Right cardiac atrium (tissue), 5 donors: ENCODE measurements around the gene TRAPPC14. TPM values are rescaled to one million over a fixed set of nuclear protein-coding genes. Genes with fewer than 3 reads are reported as not detected.
A peak's percentile ranks its signal among the peaks of the same experiment; 100 is the strongest.

ENCODE experiments used
- ATAC-seq, 2 donors: fragments of 200-7000 bp; cut with Tn5 transposase; one replicate each; pipeline versions ENCODE4 v1.8.0 to v1.9.1; 2020; ENCODE audit warnings: moderate library complexity in 2 of 2, mild to moderate bottlenecking in 1 of 2
- DNase-seq, 3 donors: peaks; one replicate each; pipeline ENCODE4 v3.0.0-alpha.2; 2020
- H3K27ac ChIP-seq: one replicate; pipeline ENCODE4 v1.5.1; 2013; ENCODE audit warnings: mild to moderate bottlenecking, low read length, control low read depth, moderate library complexity
- H3K27me3 ChIP-seq: one replicate; pipeline ENCODE4 v1.6.1; 2013; ENCODE audit not compliant: control insufficient read depth, insufficient read depth
- H3K4me1 ChIP-seq: one replicate; pipeline ENCODE4 v1.6.1; 2013; ENCODE audit warnings: low read length; ENCODE audit not compliant: control insufficient read depth, insufficient read depth
- H3K4me3 ChIP-seq: one replicate; pipeline ENCODE4 v1.5.1; 2013; ENCODE audit warnings: low read length, control low read depth
- H3K9me3 ChIP-seq: one replicate; pipeline ENCODE4 v1.6.1; 2013; ENCODE audit warnings: low read length; ENCODE audit not compliant: control insufficient read depth
- whole genome bisulfite sequencing: extraction: QIAGEN DNeasy Blood & Tissue Kit; methylation state at CpG from one replicate; pipeline ENCODE4 v1.1.7; 2013; 5-methylcytosine and 5-hydroxymethylcytosine counted together
- intact Hi-C, 4 donors: fragments of 100-400 bp; cut with DNase I; formaldehyde crosslinking; loops; one replicate each; pipeline versions ENCODE4 v1.11.0 to v1.14.0; 2022 to 2023
- polyA plus RNA-seq: library from polyadenylated mRNA; stranded (reverse); fragments of 200-250 nt; gene quantifications from one replicate; pipeline ENCODE4 v1.2.3, GENCODE V29; 2013
- total RNA-seq, 4 donors: library from RNA; stranded (reverse); fragmentation: NEBNext Ultra II Directional; extraction: Animal tissue kit (Norgen Biotek cat#: 25700); gene quantifications; one replicate each; pipeline ENCODE4 v1.2.1, GENCODE V29; 2021
- donor health status: healthy with polysubstance abuse.
- donor health status: DM: no; HTN: yes; CAD: no.
- donor health status: DM: no; HTN: no; CAD: no.
- donor health status: DM: no; HTN: yes; CAD: no; lungs with severe emphysema.
- donor health status: DM: yes; HTN: yes; CAD: no.

The TRAPPC14 gene
- total and polyA plus RNA-seq, 5 donors, result 7.2 to 11.5 (median 9.5) TPM

- Histone ChIP-seq H3K9me3 (no peaks in the 10 kb centered on the region), H3K27ac (no peak overlapping the region), H3K27me3 (no peaks in the 10 kb centered on the region), H3K4me1 (peaks cover 3% of the 10 kb centered on the region), H3K4me3 (peak overlapping the region; percentile 53)
- intact Hi-C loops, result no loop called here
- DNase-seq (no peak), ATAC-seq (no peak)
- 39% methylated on average over 22 of the region's 22 CpGs for WGBS
Observed at GRCh38 chr7:100171840-100172239, 13.3 kb upstream of the TRAPPC14 start.

- Histone ChIP-seq H3K9me3 (no peaks in the 10 kb centered on the region), H3K4me3 (peak overlapping the region; percentile 53), H3K27ac (no peak overlapping the region), H3K27me3 (no peaks in the 10 kb centered on the region), H3K4me1 (peaks cover 3% of the 10 kb centered on the region)
- intact Hi-C loops, result no loop called here
- DNase-seq, result peak in 1 of 3 donors; percentile 68
- peak in 1 of 2 donors; percentile 33 for ATAC-seq
- WGBS, result 13% methylated on average over 61 of the region's 61 CpGs
Observed at GRCh38 chr7:100171087-100171681, 12.7 kb upstream of the TRAPPC14 start.

- DNase-seq (no peak), ATAC-seq (no peak)
- no peak overlapping the region for H3K4me3 ChIP-seq
- 90% methylated on average over 11 of the region's 11 CpGs for WGBS
- no peaks in the 10 kb centered on the region for H3K9me3 ChIP-seq
- peaks cover 3% of the 10 kb centered on the region for H3K4me1 ChIP-seq
- H3K27ac ChIP-seq, result no peak overlapping the region
- intact Hi-C loops, result no loop called here
- no peaks in the 10 kb centered on the region for H3K27me3 ChIP-seq
Observed at GRCh38 chr7:100170101-100170897, 11.8 kb upstream of the TRAPPC14 start.

- intact Hi-C loops, result no loop called here
- Histone ChIP-seq H3K4me1 (peaks cover 3% of the 10 kb centered on the region), H3K9me3 (no peaks in the 10 kb centered on the region), H3K27me3 (no peaks in the 10 kb centered on the region), H3K4me3 (no peak overlapping the region), H3K27ac (no peak overlapping the region)
- WGBS, result 89% methylated on average over 11 of the region's 11 CpGs
- no peak for DNase-seq
- ATAC-seq, result no peak
Observed at GRCh38 chr7:100169147-100169850, 10.8 kb upstream of the TRAPPC14 start.

GRCh38 chr7:100167912-100168323 lies 9.4 kb upstream of the TRAPPC14 start:
- intact Hi-C loops, result no loop called here
- DNase-seq (no peak), ATAC-seq (peak; percentile 44 to 60)
- Histone ChIP-seq H3K4me1 (peaks cover 3% of the 10 kb centered on the region), H3K27me3 (no peaks in the 10 kb centered on the region), H3K9me3 (no peaks in the 10 kb centered on the region), H3K27ac (peak overlapping the region; percentile 56), H3K4me3 (peak overlapping the region; percentile 61)
- WGBS, result under 1% methylated on average over 11 of the region's 11 CpGs

- Histone ChIP-seq H3K27ac (no peak overlapping the region), H3K4me3 (peak overlapping the region; percentile 61), H3K27me3 (no peaks in the 10 kb centered on the region), H3K9me3 (no peaks in the 10 kb centered on the region), H3K4me1 (peaks cover 3% of the 10 kb centered on the region)
- no peak for ATAC-seq
- intact Hi-C loops, result no loop called here
- 38% methylated on average over 14 of the region's 14 CpGs for WGBS
- DNase-seq, result no peak
Observed at GRCh38 chr7:100166970-100167911, 8.7 kb upstream of the TRAPPC14 start.

GRCh38 chr7:100166317-100166940 lies 7.9 kb upstream of the TRAPPC14 start:
- intact Hi-C loops, result no loop called here
- H3K27me3 ChIP-seq, result no peaks in the 10 kb centered on the region
- no peak overlapping the region for H3K4me3 ChIP-seq
- WGBS, result 79% methylated on average over 16 of the region's 16 CpGs
- ATAC-seq (no peak), DNase-seq (no peak)
- H3K27ac ChIP-seq, result no peak overlapping the region
- H3K9me3 ChIP-seq, result no peaks in the 10 kb centered on the region
- peaks cover 3% of the 10 kb centered on the region for H3K4me1 ChIP-seq

- Histone ChIP-seq H3K4me1 (peaks cover 3% of the 10 kb centered on the region), H3K27me3 (no peaks in the 10 kb centered on the region), H3K9me3 (no peaks in the 10 kb centered on the region), H3K4me3 (no peak overlapping the region), H3K27ac (no peak overlapping the region)
- intact Hi-C loops, result no loop called here
- no peak for DNase-seq
- 89% methylated on average over 5 of the region's 5 CpGs for WGBS
- no peak for ATAC-seq
Observed at GRCh38 chr7:100163871-100164270, 5.3 kb upstream of the TRAPPC14 start.

GRCh38 chr7:100163006-100163531 lies 4.5 kb upstream of the TRAPPC14 start:
- ATAC-seq, result no peak
- no peak overlapping the region for H3K4me3 ChIP-seq
- H3K9me3 ChIP-seq, result no peaks in the 10 kb centered on the region
- intact Hi-C loops, result no loop called here
- DNase-seq, result no peak
- no peak overlapping the region for H3K27ac ChIP-seq
- H3K4me1 ChIP-seq, result peaks cover 3% of the 10 kb centered on the region
- WGBS, result 74% methylated on average over 6 of the region's 6 CpGs
- no peaks in the 10 kb centered on the region for H3K27me3 ChIP-seq

GRCh38 chr7:100160067-100160466 lies 1.5 kb upstream of the TRAPPC14 start:
- 91% methylated on average over 18 of the region's 18 CpGs for WGBS
- Histone ChIP-seq H3K4me1 (no peaks in the 10 kb centered on the region), H3K27me3 (no peaks in the 10 kb centered on the region), H3K4me3 (no peak overlapping the region), H3K9me3 (no peaks in the 10 kb centered on the region), H3K27ac (no peak overlapping the region)
- intact Hi-C loops, result no loop called here
- ATAC-seq (no peak), DNase-seq (peak in 1 of 3 donors; percentile 41)
